OCI-LY7 (cell line): ENCODE measurements around the gene NAPSA. TPM values are rescaled to one million over a fixed set of nuclear protein-coding genes. Genes with fewer than 3 reads are reported as not detected.

Source experiments
- Bru-seq: library from RNA; stranded (reverse); fragments of 400-500 nt; gene quantifications from one replicate; lab custom pipeline; 2021; lab: Mats Ljungman, UMichigan
- BruChase-seq, 2 experiments: library from RNA; stranded (reverse); fragments of 400-500 nt; gene quantifications; one replicate each; lab custom pipeline; 2021; lab: Mats Ljungman, UMichigan
- BruUV-seq: library from RNA; stranded (reverse); fragments of 400-500 nt; replicated peaks from 2 replicates; lab custom pipeline; 2021; lab: Mats Ljungman, UMichigan
- CTCF ChIA-PET: fragments of 300-600 bp; sonication (Branson Sonifier 250); formaldehyde crosslinking; loops from one replicate; lab custom pipeline; 2022; ENCODE audit warnings: antibody characterized with exemption; ENCODE audit not compliant: unreplicated experiment; lab: Charles Lee
- POLR2A ChIA-PET: fragments of 300-600 bp; sonication (Branson Sonifier 250); formaldehyde crosslinking; loops from one replicate; lab custom pipeline; 2022; ENCODE audit warnings: antibody characterized with exemption; lab: Charles Lee
- DNase-seq: peaks from one replicate; pipeline ENCODE4 v3.0.0-alpha.2; 2015; ENCODE audit warnings: low spot score
- H2AFZ ChIP-seq: fragments of 200-600 bp; sonication (generic), shearing (Covaris generic); 2 replicates; pipeline ENCODE4 v1.6.1; 2014; ENCODE audit warnings: mild to moderate bottlenecking, antibody characterized with exemption, low read length, moderate library complexity
- H3K27ac ChIP-seq: fragments of 200-600 bp; sonication (generic); 2 replicates; pipeline ENCODE4 v1.5.1; 2014; ENCODE audit warnings: mixed run types, low read depth, mild to moderate bottlenecking, moderate library complexity, low read length, inconsistent platforms; ENCODE audit not compliant: poor library complexity, severe bottlenecking
- H3K36me3 ChIP-seq: fragments of 200-600 bp; sonication (generic); 2 replicates; pipeline ENCODE4 v1.6.1; 2014; ENCODE audit warnings: mild to moderate bottlenecking, antibody characterized with exemption, low read length, moderate library complexity, mixed read lengths; ENCODE audit not compliant: insufficient read depth
- H3K4me1 ChIP-seq: fragments of 200-600 bp; sonication (generic); 2 replicates; pipeline ENCODE4 v1.5.1; 2014; ENCODE audit warnings: mild to moderate bottlenecking, low read length; ENCODE audit not compliant: insufficient read depth, poor library complexity, severe bottlenecking
- H3K4me2 ChIP-seq: fragments of 200-600 bp; sonication (generic); 2 replicates; pipeline ENCODE4 v1.6.1; 2014; ENCODE audit warnings: mild to moderate bottlenecking, low read length
- H3K4me3 ChIP-seq: fragments of 200-600 bp; sonication (generic); 2 replicates; pipeline ENCODE4 v1.5.1; 2014; ENCODE audit warnings: mild to moderate bottlenecking, low read depth, low read length; ENCODE audit not compliant: poor library complexity, severe bottlenecking
- H3K79me2 ChIP-seq: fragments of 200-600 bp; sonication (generic); 2 replicates; pipeline ENCODE4 v1.6.1; 2016; ENCODE audit warnings: low read depth, mild to moderate bottlenecking, low read length, moderate library complexity, mixed read lengths; ENCODE audit not compliant: insufficient read depth
- H3K9me2 ChIP-seq: fragments of 200-600 bp; sonication (generic); 2 replicates; pipeline ENCODE4 v1.6.1; 2016; ENCODE audit warnings: mild to moderate bottlenecking, low read length, mixed read lengths; ENCODE audit not compliant: insufficient read depth
- H3K9me3 ChIP-seq: fragments of 200-600 bp; sonication (generic); 2 replicates; pipeline ENCODE4 v1.6.1; 2014; ENCODE audit warnings: mild to moderate bottlenecking, mixed run types, low read length, mixed read lengths
- H4K20me1 ChIP-seq: fragments of 200-600 bp; sonication (generic); 2 replicates; pipeline ENCODE4 v1.6.1; 2014; ENCODE audit warnings: mild to moderate bottlenecking, antibody characterized with exemption, low read length, moderate library complexity, mixed read lengths; ENCODE audit not compliant: insufficient read depth
- CTCF ChIP-seq: fragments of 200-600 bp; sonication (generic); conservative IDR thresholded peaks from 2 replicates; pipeline ENCODE4 v1.5.1; 2014; ENCODE audit warnings: mild to moderate bottlenecking, antibody characterized with exemption, low read length, moderate library complexity, mixed read lengths
- EZH2phosphoT487 ChIP-seq: fragments of 200-600 bp; sonication (generic); IDR thresholded peaks from 2 replicates; pipeline ENCODE4 v1.6.1; 2018; ENCODE audit warnings: low read depth, borderline replicate concordance, mild to moderate bottlenecking, mixed run types, antibody characterized with exemption, low read length, moderate library complexity, mixed read lengths
- intact Hi-C: fragments of 100-400 bp; cut with micrococcal nuclease; formaldehyde crosslinking; loops from one replicate; pipeline ENCODE4 v1.10.0; 2022; ENCODE audit not compliant: unreplicated experiment
- long read RNA-seq: library from polyadenylated mRNA; stranded (forward); transcript quantifications from one replicate; pipeline ENCODE4 v2.0.0, GENCODE V29; 2022
- total RNA-seq, 2 experiments: library from RNA; depleted of rRNA in 1 of 2; stranded (reverse); fragments of >200 nt in 1 of 2; shearing (Covaris generic) in 1 of 2; gene quantifications; 2 replicates each; pipeline ENCODE4 v1.2.3, GENCODE V29; 2014 to 2022

NAPSA gene
- total RNA-seq (2014; rRNA removed; shearing (Covaris generic)) (2.6 and 5.7 TPM in 2 replicates), total RNA-seq (2022) (15.7 and 30.1 TPM in 2 replicates), Bru-seq, nascent RNA (percentile 51 among the genes with signal in this experiment), BruChase-seq, experiment 1, labeled RNA remaining after a 6-hour chase (percentile 65 among the genes with signal in this experiment), BruChase-seq, experiment 2, labeled RNA remaining after a 2-hour chase (percentile 56 among the genes with signal in this experiment)
- long read RNA-seq, transcript NAPSA-201 (9 exons, 1,548 nt) = major isoform, 5 of 9 reads
- long read RNA-seq, partial matches to known transcripts = 2 of 9 reads
- long read RNA-seq, other reads (novel, unspliced or antisense) = 2 of 9 reads

GRCh38 chr19:50365434-50366306 lies at the start of gene NAPSA:
Gene NAPSA (minus strand): TSS chr19:50365639. CDS start chr19:50365621, 18 bp downstream.
- Histone ChIP-seq H3K9me2 (no peaks in the 10 kb centered on the region), H3K4me3 (peak within 1 kb of the TSS; percentile 45), H3K4me1 (peaks cover 87% of the 10 kb centered on the region), H3K79me2 (no peaks in the 10 kb centered on the region), H3K27ac (peak within 1 kb of the TSS; percentile 78), H2AFZ (peak within 1 kb of the TSS; percentile 83), H3K4me2 (peak within 1 kb of the TSS; percentile 65), H3K9me3 (no peaks in the 10 kb centered on the region), H4K20me1 (no peaks in the 10 kb centered on the region), H3K36me3 (peaks cover under 1% of the 10 kb centered on the region)
- CTCF ChIA-PET = no interaction called here
- BruUV-seq = no TSS peak
- POLR2A ChIA-PET = interaction anchor here (0.7 to 1.3 kb wide), 3 partner anchors 10 to 26 kb away, joined by 3 to 4 read pairs (median 3); partner anchors contain the start of gene NR1H2
- DNase-seq = peak; percentile 68
- no peak for TF ChIP-seq EZH2phosphoT487
- TF ChIP-seq CTCF = no peak
- intact Hi-C loops = loop anchor here (5.0 to 10.0 kb wide), 2 partner anchors 292 to 419 kb away; no protein-coding TSS in a partner anchor

DNA sequence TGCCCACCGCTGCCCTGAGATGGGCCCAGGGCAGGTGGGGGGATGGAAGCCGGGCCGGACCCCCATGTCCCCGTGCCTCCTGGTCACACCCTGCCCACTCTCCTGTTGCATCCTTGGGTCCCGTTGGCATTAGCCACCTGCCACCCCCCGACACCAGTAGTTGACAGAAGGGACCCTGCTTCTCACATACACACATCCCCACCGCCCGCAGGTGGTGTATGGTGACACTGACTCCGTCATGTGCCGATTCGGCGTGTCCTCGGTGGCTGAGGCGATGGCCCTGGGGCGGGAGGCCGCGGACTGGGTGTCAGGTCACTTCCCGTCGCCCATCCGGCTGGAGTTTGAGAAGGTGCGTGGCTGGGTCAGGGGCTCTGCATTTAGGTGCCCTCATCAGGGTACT lies 48.1 kb upstream of the NAPSA start:
- no peak overlapping the region for H3K4me2 ChIP-seq
- peak overlapping the region; percentile 98 for H3K27ac ChIP-seq
- DNase-seq = no peak
- ChIA-PET CTCF (interaction anchor here (0.6 kb wide), 1 partner anchor 142 kb away, joined by 13 read pairs; no protein-coding TSS in a partner anchor), POLR2A (no interaction called here)
- peaks cover 44% of the 10 kb centered on the region for H3K4me1 ChIP-seq
- no peaks in the 10 kb centered on the region for H4K20me1 ChIP-seq
- H3K4me3 ChIP-seq = no peak overlapping the region
- H3K79me2 ChIP-seq = peaks cover 6% of the 10 kb centered on the region; the same call in 1 of the 2 replicates
- no peak overlapping the region for H2AFZ ChIP-seq
- no TSS peak for BruUV-seq
- intact Hi-C loops = no loop called here
- no peaks in the 10 kb centered on the region for H3K9me2 ChIP-seq
- no peak for TF ChIP-seq CTCF
- TF ChIP-seq EZH2phosphoT487 = no peak
- peaks cover 72% of the 10 kb centered on the region for H3K36me3 ChIP-seq
- no peaks in the 10 kb centered on the region for H3K9me3 ChIP-seq
